Effector CD8-positive, alpha-beta T cell (primary cell): ENCODE measurements around the gene CDH24.
"Not testable (repeated sequence)": the region's sequence is repeated elsewhere in the genome, so short reads cannot be mapped to it uniquely, and the experiment has no call there.

Source experiments
- DNase-seq: peaks from one replicate; lab custom pipeline; 2025; lab: John Stamatoyannopoulos, UW

The CDH24 gene

DNA sequence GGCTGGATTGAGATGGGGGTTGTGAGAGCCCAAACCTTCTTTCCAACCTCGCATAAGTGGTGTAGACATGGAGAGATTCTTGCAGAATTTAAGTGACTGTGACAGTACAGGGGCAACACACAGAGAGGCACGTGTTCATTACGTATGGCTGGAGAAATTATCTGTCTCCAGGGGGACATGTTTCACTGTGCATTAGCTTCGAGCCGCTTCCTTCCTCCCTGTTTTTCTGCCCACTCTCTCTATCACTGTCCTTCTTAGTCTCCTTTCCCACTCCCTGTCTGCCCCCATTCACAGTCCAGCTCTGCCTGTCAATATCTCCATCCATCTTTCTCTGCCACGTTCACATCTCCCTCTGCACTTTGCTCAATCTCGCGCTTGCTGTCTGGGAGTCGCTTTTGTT, 35.9 kb downstream of the CDH24 start:
- no peak for DNase-seq

GRCh38 chr14:23020143-23021128, 36.9 kb downstream of the CDH24 start:
- DNase-seq = no peak

DNA sequence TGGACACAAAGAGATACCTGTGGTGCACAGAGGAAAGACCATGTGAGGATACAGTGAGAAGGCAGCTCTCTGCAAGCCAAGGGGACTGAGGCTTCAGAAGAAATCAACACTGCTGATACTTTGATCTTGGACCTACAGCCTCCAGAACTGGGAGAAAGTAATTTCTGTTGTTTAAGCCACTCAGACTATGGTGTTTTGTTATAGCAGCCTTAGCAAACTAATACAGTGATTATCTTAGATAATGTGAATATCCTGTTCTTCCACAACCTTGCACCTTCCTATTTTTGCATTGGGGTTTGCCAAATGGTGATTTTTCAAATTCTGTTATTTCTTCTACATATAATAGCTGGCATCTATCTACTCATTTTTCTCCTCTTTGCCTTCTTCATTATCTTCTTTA, 39.2 kb downstream of the CDH24 start:
- no peak for DNase-seq

DNA sequence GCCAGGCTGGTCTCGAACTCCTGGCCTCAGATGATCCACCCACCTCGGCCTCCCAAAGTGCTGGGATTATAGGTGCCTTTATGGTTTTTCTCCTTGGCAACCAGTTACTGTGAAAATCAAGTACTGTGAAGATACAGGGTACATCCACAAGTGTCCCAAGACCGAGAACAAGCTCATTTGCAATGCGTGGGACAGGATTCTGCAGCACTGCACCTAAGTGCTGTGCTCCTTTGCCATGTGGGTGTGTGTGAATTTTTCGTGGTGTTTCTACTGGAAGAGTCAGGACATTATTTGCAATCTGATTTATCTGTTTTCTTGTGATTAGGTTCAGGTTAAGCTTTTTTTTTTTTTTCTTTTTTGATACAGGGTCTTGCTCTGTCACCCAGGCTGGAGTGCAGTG, 40.2 kb downstream of the CDH24 start:
- DNase-seq = no peak

- DNase-seq = no peak
Observed at GRCh38 chr14:23015618-23016017, 41.7 kb downstream of the CDH24 start.

GRCh38 chr14:23013749-23014054, 43.6 kb downstream of the CDH24 start:
- DNase-seq = not testable (repeated sequence)

DNA sequence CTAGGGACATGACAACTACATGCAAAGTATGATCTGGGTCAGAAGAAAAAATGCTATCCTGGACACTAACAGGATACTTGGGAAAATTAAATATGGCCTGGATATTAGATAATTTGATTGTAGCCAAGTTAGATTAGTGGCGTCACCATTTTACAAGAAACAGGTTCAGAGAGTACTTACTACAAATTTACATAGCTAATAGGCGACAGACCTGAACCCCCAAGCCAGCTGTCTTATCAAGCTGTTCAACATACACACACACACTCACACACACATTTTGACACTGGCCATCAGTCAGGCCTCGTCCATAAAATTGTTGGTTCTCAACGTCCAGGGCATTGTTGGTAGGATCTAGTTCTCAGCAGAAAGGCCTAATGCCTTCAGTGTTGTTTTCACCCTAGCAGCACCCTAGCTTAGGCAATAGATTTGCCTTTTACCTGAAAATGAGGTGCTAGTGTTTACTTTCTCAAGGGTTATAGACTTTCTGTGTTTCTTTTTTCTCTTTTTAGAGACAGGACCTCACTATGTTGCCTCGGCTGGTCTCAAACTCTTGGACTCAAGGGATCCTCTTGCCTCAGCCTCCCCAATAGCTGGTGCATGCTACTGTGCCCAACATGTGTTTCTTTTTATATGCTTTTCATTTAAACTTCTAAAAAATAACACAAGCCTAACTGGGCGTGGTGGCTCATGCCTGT, 44.1 kb downstream of the CDH24 start:
- no peak for DNase-seq

GRCh38 chr14:23009939-23010726, 47.2 kb downstream of the CDH24 start, which contains the start of gene C14orf93:
Gene C14orf93 (minus strand): TSS chr14:23010143. CDS start chr14:22999023, 11,120 bp downstream.
- DNase-seq = peak; percentile 62

DNA sequence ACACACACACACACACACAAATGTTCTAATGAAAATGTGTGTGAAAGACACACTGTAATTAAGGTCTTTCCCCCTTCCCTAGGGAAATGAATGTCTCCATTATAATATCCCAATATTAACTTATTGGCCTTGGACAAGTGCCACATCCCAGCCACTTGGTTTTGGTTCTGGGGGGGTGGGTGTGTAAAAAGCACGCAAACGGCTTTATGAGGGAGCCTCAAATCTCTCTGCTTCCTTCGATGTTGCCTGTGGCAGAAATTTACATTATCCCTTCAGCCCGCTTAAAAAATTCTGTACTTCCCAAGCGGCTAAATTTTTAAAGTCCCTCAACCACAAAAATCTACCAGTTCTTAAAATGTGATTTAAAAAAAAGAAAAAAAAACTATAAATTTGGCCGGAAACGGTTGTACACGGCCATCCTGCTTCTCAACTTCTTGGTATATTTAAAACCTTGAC, 47.8 kb downstream of the CDH24 start:
- no peak for DNase-seq

- no peak for DNase-seq
Observed at GRCh38 chr14:23008831-23009230, 48.5 kb downstream of the CDH24 start.

DNA sequence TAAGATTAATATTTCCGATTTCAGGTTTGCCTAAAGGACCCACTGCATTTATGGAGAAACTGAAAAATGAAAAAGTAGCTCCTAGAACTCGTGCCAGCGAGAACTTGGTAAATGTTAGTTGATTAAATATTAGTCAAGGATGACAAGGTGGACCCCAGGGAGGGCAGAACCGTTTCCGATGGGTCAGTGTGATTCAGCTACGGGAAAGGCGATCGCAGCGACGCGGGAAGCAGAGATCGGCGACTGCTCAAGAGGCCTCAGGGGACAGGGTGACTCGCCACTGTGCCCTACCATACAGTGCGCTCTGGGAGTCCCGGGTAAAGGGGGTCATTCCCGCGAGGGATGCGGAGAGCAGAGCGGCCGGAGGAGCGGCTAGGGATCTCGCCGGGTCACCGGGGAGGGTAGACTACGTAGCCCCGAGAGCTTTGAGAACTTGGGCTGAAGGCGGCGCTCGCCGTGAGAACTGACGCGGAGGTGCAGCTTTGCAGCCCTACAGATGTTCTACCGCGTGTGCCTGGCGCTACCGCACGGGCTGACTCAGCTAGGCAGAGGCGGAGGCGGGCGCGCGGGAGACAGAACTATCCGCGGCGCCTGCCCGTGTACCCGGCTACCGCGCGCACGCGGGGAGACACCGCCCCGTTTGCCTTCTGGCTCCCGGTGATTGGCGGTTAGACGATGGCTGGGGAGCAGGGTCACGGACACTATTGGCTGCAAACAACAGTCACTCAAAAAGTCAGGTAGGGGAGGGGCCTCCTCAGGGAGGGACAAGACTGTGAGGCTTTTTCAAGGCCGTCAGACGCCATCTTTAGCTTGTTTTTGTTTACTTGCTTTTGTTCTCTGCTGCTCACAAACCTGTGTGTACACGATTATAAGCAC, 50.5 kb downstream of the CDH24 start:
- DNase-seq = peak; percentile 94

- DNase-seq = no peak
Observed at GRCh38 chr14:23006188-23006534, 51.2 kb downstream of the CDH24 start.

GRCh38 chr14:23005451-23006187, 51.7 kb downstream of the CDH24 start:
- no peak for DNase-seq

GRCh38 chr14:23004274-23004673, 53.0 kb downstream of the CDH24 start:
- DNase-seq = not testable (repeated sequence)

- DNase-seq = no peak
Observed at GRCh38 chr14:23002592-23002991, 54.7 kb downstream of the CDH24 start.

GRCh38 chr14:23000860-23001259, 56.5 kb downstream of the CDH24 start:
- no peak for DNase-seq

DNA sequence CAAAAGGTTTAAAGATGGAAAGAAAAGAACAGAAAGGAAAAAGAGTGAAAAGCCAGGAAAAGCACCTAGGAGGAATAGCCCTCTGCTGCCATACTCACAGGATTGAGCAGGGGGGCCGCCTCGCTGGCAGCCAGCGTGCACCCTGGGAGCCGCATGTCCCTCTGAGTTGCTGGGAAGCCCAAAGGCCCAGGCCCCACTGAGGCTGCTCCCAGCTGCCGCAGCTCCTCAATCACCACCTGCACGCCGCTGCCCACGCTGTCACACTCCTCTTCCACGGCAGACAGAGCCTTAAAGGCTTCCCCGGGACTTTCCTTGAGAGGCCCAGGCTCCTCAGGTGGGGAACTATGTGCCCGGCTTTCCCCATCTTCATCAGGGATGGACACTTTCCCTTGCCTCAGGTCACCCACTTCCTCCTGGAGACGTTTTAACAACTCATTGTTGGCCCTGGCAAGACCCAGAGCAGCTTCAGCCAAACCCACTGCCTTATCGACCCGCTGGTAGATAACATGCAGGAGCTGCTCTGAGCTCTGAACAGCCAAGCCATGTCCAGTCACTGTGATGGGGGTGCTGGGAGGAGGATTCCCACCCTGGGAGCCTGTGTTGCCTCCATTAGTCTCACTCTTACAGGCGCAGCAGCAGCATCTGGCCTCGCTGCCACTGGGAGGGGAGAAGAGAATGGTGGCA, 58.8 kb downstream of the CDH24 start:
- no peak for DNase-seq

DNA sequence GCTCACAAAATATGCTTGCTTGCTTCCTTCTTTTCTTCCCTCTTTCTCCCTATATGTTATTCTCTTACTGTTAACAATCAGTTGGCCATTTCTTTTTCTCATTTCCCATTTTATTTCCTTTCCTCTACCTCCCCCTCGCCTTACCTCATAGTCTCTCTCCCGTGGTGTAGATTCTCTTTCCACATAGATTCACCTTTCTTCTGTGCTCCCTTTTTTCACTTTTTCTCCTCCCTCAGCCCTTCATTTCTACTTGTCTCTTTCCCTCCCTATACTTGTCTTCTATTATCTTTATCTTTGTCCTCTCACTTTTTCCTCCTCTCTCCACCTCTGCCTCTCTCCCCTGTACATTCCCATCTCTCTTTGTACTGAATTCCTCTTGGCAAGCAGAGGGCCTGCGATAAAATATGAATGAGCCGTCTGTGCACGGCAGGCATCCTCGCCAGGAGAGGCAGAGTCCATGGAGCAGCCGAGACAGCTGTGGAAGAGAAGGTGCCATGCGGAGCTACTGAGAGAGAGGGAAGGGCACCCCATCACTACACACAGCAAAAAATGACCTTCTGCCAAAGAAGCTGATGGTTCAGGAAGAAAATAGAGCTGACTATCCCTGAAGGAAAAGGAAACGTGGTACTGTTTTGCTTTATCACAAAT, 59.5 kb downstream of the CDH24 start:
- no peak for DNase-seq
